ENCODE measurements around the gene FEN1. TPM values are rescaled to one million over a fixed set of nuclear protein-coding genes. Genes with fewer than 3 reads are reported as not detected.

FEN1 gene
- total and polyA plus RNA-seq, 2 of the 8 experiments (the other 6 are each of a cell fraction or from before 2014, with no cell fraction given) = 52.6 to 86.1 TPM

DNA sequence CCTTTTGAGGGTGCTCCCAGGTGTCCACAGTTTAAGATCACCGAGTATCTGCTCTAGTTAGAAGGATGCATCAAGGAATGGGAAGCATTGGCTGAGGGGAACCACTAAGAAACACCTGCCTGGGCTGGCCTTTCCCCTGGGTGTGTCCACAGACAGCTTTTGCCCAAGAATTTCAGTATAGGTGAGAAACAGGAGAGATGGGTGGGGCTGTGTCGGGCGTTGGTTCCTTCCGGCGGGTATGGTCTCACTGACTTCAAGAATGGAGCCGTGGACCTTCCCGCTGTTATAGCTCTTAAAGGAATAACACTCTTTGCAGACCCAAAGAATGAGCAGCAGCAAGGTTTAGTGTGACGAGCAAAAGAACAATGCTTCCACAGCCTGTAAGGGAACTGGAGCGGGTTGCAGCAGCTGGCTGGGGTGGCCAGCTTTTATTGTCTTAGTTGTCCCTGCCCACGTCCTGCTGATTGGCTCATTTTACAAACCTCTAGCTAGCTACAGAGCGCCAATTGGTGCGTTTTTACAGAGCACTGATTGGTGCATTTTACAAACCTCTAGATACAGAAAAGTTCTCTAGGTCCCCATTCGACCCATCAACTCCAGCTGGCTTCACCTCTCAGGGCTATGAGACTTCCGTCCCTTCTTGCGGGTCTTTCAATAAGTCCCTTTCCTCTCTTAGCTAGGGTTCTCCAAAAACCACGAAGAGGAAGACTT lies 21.7 kb downstream of the FEN1 start:
- peak overlapping the region; percentile 41 to 78 (median 63); a peak in 7 of 8 replicates for H3K4me3 ChIP-seq (ENCODE audit: extremely low read depth in 1 of 4, insufficient read depth in 2 of 4, low read depth in 3 of 4, low read length in 4 of 4)
- H2BK5ac ChIP-seq (ENCODE audit: low read depth, low read length) = peak overlapping the region; percentile 94
- H3K36me3 ChIP-seq (ENCODE audit: control insufficient read depth in 2 of 4, insufficient read depth in 4 of 4, low read length in 3 of 4) = peaks cover 24 to 46% (median 37%) of the 10 kb centered on the region in 4 experiments
- H3K9ac ChIP-seq (replicated peaks in 1 of 4; ENCODE audit: extremely low read depth in 1 of 4, low read depth in 3 of 4, low read length in 3 of 4) = peak overlapping the region in 3 of 4 experiments; percentile 72 to 84 (median 76); a peak in 6 of 7 replicates
- H3K56ac ChIP-seq (replicated peaks; ENCODE audit: insufficient read length, low read depth, low read length) = peak overlapping the region; percentile 1
- peaks cover 7% of the 10 kb centered on the region; the same call in 1 of the 2 replicates for H3K23me2 ChIP-seq (ENCODE audit: low read depth, low read length)
- peak overlapping the region; percentile 15 for H3K4ac ChIP-seq (replicated peaks; ENCODE audit: insufficient read length, low read depth, low read length)
- FAIRE-seq = no peak
- peak overlapping the region; percentile 84 for H2BK12ac ChIP-seq (ENCODE audit: low read depth, low read length)
- H3K18ac ChIP-seq (ENCODE audit: extremely low read depth, low read length) = peak overlapping the region; percentile 99
- DNase-seq (ENCODE audit: low read depth in 1 of 2, low spot score in 2 of 2) = no peak
- H2BK15ac ChIP-seq (ENCODE audit: low read length) = peak overlapping the region; percentile 66; the same call in 1 of the 2 replicates
- no peak overlapping the region for H3K14ac ChIP-seq (ENCODE audit: insufficient read length)
- peak overlapping the region; percentile 53 for H4K5ac ChIP-seq (ENCODE audit: insufficient read length, low read depth, low read length)
- ChIA-PET POLR2A (ENCODE audit: partially characterized antibody) (interaction anchor here (0.7 to 16.2 kb wide), 17 partner anchors 13 to 334 kb away, joined by 3 to 354 read pairs (median 4); partner anchors contain the start of genes FADS2, FEN1 and TMEM258), CTCF (ENCODE audit: partially characterized antibody) (interaction anchor here (0.7 to 10.2 kb wide), 13 partner anchors 9 to 267 kb away, joined by 3 to 118 read pairs (median 5); partner anchors contain the start of genes FADS2 and FEN1)
- peak overlapping the region; percentile 1 for H2BK120ac ChIP-seq (replicated peaks; ENCODE audit: low read depth, low read length)
- H3K9me3 ChIP-seq (ENCODE audit: insufficient read depth in 2 of 2, low read depth in 1 of 2, low read length in 1 of 2) = peaks cover 0 to 2% of the 10 kb centered on the region in 2 experiments; a peak in 1 of 4 replicates
- H3K79me2 ChIP-seq (ENCODE audit: control insufficient read depth in 1 of 2, insufficient read depth in 2 of 2, low read length in 2 of 2) = peaks cover 0 to 36% of the 10 kb centered on the region in 2 experiments; a peak in 2 of 4 replicates
- no peaks in the 10 kb centered on the region for H3K27me3 ChIP-seq (replicated peaks in 1 of 4; ENCODE audit: control insufficient read depth in 3 of 4, extremely low read depth in 1 of 4, insufficient read depth in 3 of 4, low read length in 3 of 4)
- no peak overlapping the region for H3K23ac ChIP-seq (ENCODE audit: insufficient read length)
- peak overlapping the region; percentile 64 for H4K91ac ChIP-seq (replicated peaks; ENCODE audit: insufficient read length, low read length)
- H3K27ac ChIP-seq (ENCODE audit: low read depth, low read length) = peak overlapping the region; percentile 94
- H3K79me1 ChIP-seq (ENCODE audit: low read depth, low read length) = peaks cover 6% of the 10 kb centered on the region; the same call in 1 of the 2 replicates
- peaks cover 2 to 9% (median 5%) of the 10 kb centered on the region in 4 experiments; a peak in 5 of 7 replicates for H3K4me1 ChIP-seq (replicated peaks in 1 of 4; ENCODE audit: control insufficient read depth in 3 of 4, insufficient read depth in 4 of 4, low read length in 3 of 4)
- H3K4me2 ChIP-seq (ENCODE audit: insufficient read depth in 1 of 2, low read depth in 2 of 2, low read length in 2 of 2) = peak overlapping the region; percentile 81 to 87
- TF ChIP-seq TBP (IDR thresholded peaks at IDR 0.05; ENCODE audit: low read depth, low read length) (peak; percentile 87), NRF1 (IDR thresholded peaks at IDR 0.05; ENCODE audit: low read depth, low read length) (no peak), SP1 (IDR thresholded peaks at IDR 0.05; ENCODE audit: low read depth, low read length) (peak; percentile 68; the same call in 1 of the 2 replicates), TAF1 (IDR thresholded peaks at IDR 0.05; ENCODE audit: low read depth, low read length) (peak; percentile 41), SAP30 (IDR thresholded peaks at IDR 0.05; ENCODE audit: insufficient read depth, insufficient replicate concordance, low read length) (no peak), POLR2A (IDR thresholded peaks at IDR 0.05; ENCODE audit: control extremely low read depth in 1 of 2, low read depth in 2 of 2, low read length in 2 of 2) (peak in 1 of 2 experiments; percentile 73; a peak in 2 of 3 replicates)
- peaks cover 0 to 8% of the 10 kb centered on the region in 2 experiments for H4K20me1 ChIP-seq (replicated peaks in 1 of 2; ENCODE audit: control insufficient read depth in 1 of 2, insufficient read depth in 2 of 2, low read length in 2 of 2)
- 79% methylated on average over 15 of the region's 16 CpGs; no CpG with 5 or more reads in 1 of the 2 experiments for WGBS, 2 experiments (ENCODE audit: extremely low coverage in 1 of 2, insufficient coverage in 1 of 2, insufficient read length in 1 of 2, insufficient replicate concordance in 2 of 2, low coverage in 1 of 2, low lambda C conversion rate in 2 of 2, missing lambda C conversion rate in 1 of 2)
- H2AFZ ChIP-seq (ENCODE audit: low read length) = 0 out of 2 replicates have a peak overlapping the region, but pooled peaks have one; percentile 19
- H4K8ac ChIP-seq (ENCODE audit: extremely low read depth, insufficient read depth, low read length) = peak overlapping the region; percentile 26; the same call in 1 of the 2 replicates
- peak overlapping the region; percentile 54 for H2AK5ac ChIP-seq (ENCODE audit: low read depth, low read length)
- peak overlapping the region; percentile 88 for H2BK20ac ChIP-seq (ENCODE audit: low read length)
